H1 (cell line): ENCODE measurements around the gene PDE4B. TPM values are rescaled to one million over a fixed set of nuclear protein-coding genes. Genes with fewer than 3 reads are reported as not detected.

Experiments
- CTCF ChIA-PET: fragments of 300-600 bp; sonication (Branson Sonifier 250); formaldehyde crosslinking; loops from one replicate; lab custom pipeline; 2021; ENCODE audit not compliant: partially characterized antibody; lab: Charles Lee
- POLR2A ChIA-PET: fragments of 300-600 bp; sonication (Branson Sonifier 250); formaldehyde crosslinking; loops from one replicate; lab custom pipeline; 2021; ENCODE audit warnings: inconsistent platforms; ENCODE audit not compliant: partially characterized antibody; lab: Charles Lee
- DNase-seq, 2 experiments: peaks; one replicate each; pipeline versions ENCODE4 v3.0.0 to v3.0.0-alpha.2; 2010 to 2022; ENCODE audit warnings: low spot score in 2 of 2, low read depth in 1 of 2, mixed read lengths in 1 of 2
- FAIRE-seq: peaks from 2 replicates; lab custom pipeline; 2011; peaks lifted over from hg19 to GRCh38; lab: Jason Lieb, UNC
- H2AFZ ChIP-seq: 2 replicates; pipeline ENCODE4 v1.8.1; 2012; ENCODE audit warnings: low read length, inconsistent platforms
- H2AK5ac ChIP-seq: 2 replicates; pipeline ENCODE4 v1.6.1; 2013; ENCODE audit warnings: low read depth, low read length
- H2BK120ac ChIP-seq: replicated peaks from 2 replicates; pipeline ENCODE3; 2013; ENCODE audit warnings: low read depth, low read length, inconsistent platforms
- H2BK12ac ChIP-seq: 2 replicates; pipeline ENCODE4 v1.6.1; 2013; ENCODE audit warnings: low read depth, low read length
- H2BK15ac ChIP-seq: 2 replicates; pipeline ENCODE4 v1.6.1; 2013; ENCODE audit warnings: low read length
- H2BK20ac ChIP-seq: 2 replicates; pipeline ENCODE4 v1.6.1; 2013; ENCODE audit warnings: low read length
- H2BK5ac ChIP-seq: 2 replicates; pipeline ENCODE4 v1.6.1; 2013; ENCODE audit warnings: low read depth, low read length
- H3K14ac ChIP-seq: 2 replicates; pipeline ENCODE4 v1.6.1; 2013; ENCODE audit warnings: inconsistent platforms; ENCODE audit not compliant: insufficient read length
- H3K18ac ChIP-seq: 2 replicates; pipeline ENCODE4 v1.6.1; 2013; ENCODE audit warnings: low read length; ENCODE audit errors: extremely low read depth
- H3K23ac ChIP-seq: 2 replicates; pipeline ENCODE4 v1.6.1; 2013; ENCODE audit warnings: inconsistent platforms; ENCODE audit not compliant: insufficient read length
- H3K23me2 ChIP-seq: 2 replicates; pipeline ENCODE4 v1.6.1; 2013; ENCODE audit warnings: low read depth, low read length
- H3K27ac ChIP-seq: 2 replicates; pipeline ENCODE4 v1.6.1; 2011; ENCODE audit warnings: low read depth, low read length, inconsistent platforms
- H3K27me3 ChIP-seq, 4 experiments: replicated peaks in 1 of 4; 1 replicate in 1 of 4; 2 replicates in 3 of 4; pipeline versions ENCODE4 v1.6.1 to v1.8.1; 2011 to 2013; ENCODE audit warnings: low read length in 3 of 4, mild to moderate bottlenecking in 3 of 4, inconsistent platforms in 2 of 4, mixed read lengths in 2 of 4, moderate library complexity in 1 of 4; ENCODE audit not compliant: control insufficient read depth in 3 of 4, insufficient read depth in 3 of 4; ENCODE audit errors: extremely low read depth in 1 of 4
- H3K36me3 ChIP-seq, 4 experiments: 2 replicates each; pipeline versions ENCODE4 v1.6.1 to v1.8.1; 2011 to 2013; ENCODE audit warnings: mild to moderate bottlenecking in 4 of 4, low read length in 3 of 4, moderate library complexity in 2 of 4, control low read depth in 1 of 4, inconsistent platforms in 1 of 4; ENCODE audit not compliant: insufficient read depth in 4 of 4, control insufficient read depth in 2 of 4
- H3K4ac ChIP-seq: replicated peaks from 2 replicates; pipeline ENCODE3; 2013; ENCODE audit warnings: low read length, low read depth, mixed read lengths, inconsistent platforms; ENCODE audit not compliant: insufficient read length
- H3K4me1 ChIP-seq, 4 experiments: replicated peaks in 1 of 4; 1 replicate in 1 of 4; 2 replicates in 3 of 4; pipeline versions ENCODE4 v1.6.1 to v1.8.1; 2011 to 2013; ENCODE audit warnings: low read length in 3 of 4, inconsistent platforms in 2 of 4, mixed read lengths in 1 of 4; ENCODE audit not compliant: insufficient read depth in 4 of 4, control insufficient read depth in 3 of 4
- H3K4me2 ChIP-seq, 2 experiments: 2 replicates each; pipeline versions ENCODE4 v1.6.1 to v1.8.1; 2011 to 2013; ENCODE audit warnings: low read depth in 2 of 2, low read length in 2 of 2, control low read depth in 1 of 2, inconsistent platforms in 1 of 2, mild to moderate bottlenecking in 1 of 2; ENCODE audit not compliant: insufficient read depth in 1 of 2
- H3K4me3 ChIP-seq, 4 experiments: fragments of 200-600, 300-600 bp in 1 of 4; sonication (generic), shearing (Covaris generic), sonication (Bioruptor Twin) in 1 of 4; 2 replicates each; pipeline versions ENCODE4 v1.5.1 to v1.8.1; 2011 to 2016; ENCODE audit warnings: low read length in 4 of 4, low read depth in 3 of 4, control low read depth in 2 of 4, inconsistent platforms in 2 of 4, mild to moderate bottlenecking in 2 of 4, mixed read lengths in 1 of 4, moderate library complexity in 1 of 4; ENCODE audit not compliant: insufficient read depth in 2 of 4; ENCODE audit errors: extremely low read depth in 1 of 4
- H3K56ac ChIP-seq: replicated peaks from 2 replicates; pipeline ENCODE3; 2013; ENCODE audit warnings: low read depth, mild to moderate bottlenecking, mixed read lengths, low read length, inconsistent platforms; ENCODE audit not compliant: insufficient read length
- H3K79me1 ChIP-seq: 2 replicates; pipeline ENCODE4 v1.6.1; 2013; ENCODE audit warnings: low read depth, low read length, control low read depth
- H3K79me2 ChIP-seq, 2 experiments: 2 replicates each; pipeline versions ENCODE4 v1.6.1 to v1.8.1; 2012 to 2013; ENCODE audit warnings: low read length in 2 of 2, mild to moderate bottlenecking in 2 of 2, inconsistent platforms in 1 of 2; ENCODE audit not compliant: insufficient read depth in 2 of 2, control insufficient read depth in 1 of 2
- H3K9ac ChIP-seq, 4 experiments: replicated peaks in 1 of 4; 1 replicate in 1 of 4; 2 replicates in 3 of 4; pipeline versions ENCODE4 v1.6.1 to v1.8.1; 2011 to 2013; ENCODE audit warnings: low read depth in 3 of 4, low read length in 3 of 4, control low read depth in 2 of 4, mild to moderate bottlenecking in 2 of 4, moderate library complexity in 2 of 4, inconsistent platforms in 1 of 4; ENCODE audit errors: extremely low read depth in 1 of 4
- H3K9me3 ChIP-seq, 2 experiments: 2 replicates each; pipeline versions ENCODE4 v1.6.1 to v1.8.1; 2012 to 2013; ENCODE audit warnings: mild to moderate bottlenecking in 2 of 2, moderate library complexity in 2 of 2, control low read depth in 1 of 2, inconsistent platforms in 1 of 2, low read depth in 1 of 2, low read length in 1 of 2, mixed read lengths in 1 of 2; ENCODE audit not compliant: insufficient read depth in 2 of 2
- H4K20me1 ChIP-seq, 2 experiments: replicated peaks in 1 of 2; 2 replicates each; pipeline versions ENCODE3 to v1.8.1; 2011 to 2013; ENCODE audit warnings: inconsistent platforms in 2 of 2, low read length in 2 of 2, mild to moderate bottlenecking in 1 of 2; ENCODE audit not compliant: insufficient read depth in 2 of 2, control insufficient read depth in 1 of 2
- H4K5ac ChIP-seq: 2 replicates; pipeline ENCODE4 v1.6.1; 2013; ENCODE audit warnings: low read length, low read depth, mixed read lengths, inconsistent platforms; ENCODE audit not compliant: insufficient read length
- H4K8ac ChIP-seq: 2 replicates; pipeline ENCODE4 v1.8.0; 2013; ENCODE audit warnings: mild to moderate bottlenecking, moderate library complexity, low read length, inconsistent platforms; ENCODE audit not compliant: insufficient read depth; ENCODE audit errors: extremely low read depth
- H4K91ac ChIP-seq: replicated peaks from 2 replicates; pipeline ENCODE3; 2013; ENCODE audit warnings: low read length, mixed read lengths, inconsistent platforms; ENCODE audit not compliant: insufficient read length
- CHD2 ChIP-seq: IDR thresholded peaks from 2 replicates; pipeline ENCODE4 v1.6.1; 2012; ENCODE audit warnings: low read length, improper control_type of control experiment
- GTF2F1 ChIP-seq: IDR thresholded peaks from 2 replicates; pipeline ENCODE4 v1.6.1; 2012; ENCODE audit warnings: low read depth, low read length, improper control_type of control experiment, borderline replicate concordance
- HDAC2 ChIP-seq, 2 experiments: fragments of 300-600 bp in 1 of 2; sonication (generic) in 1 of 2; IDR thresholded peaks; 2 replicates each; pipeline ENCODE4 v1.6.1; 2011 to 2012; ENCODE audit warnings: low read depth in 2 of 2, low read length in 2 of 2, mild to moderate bottlenecking in 2 of 2, moderate library complexity in 2 of 2, borderline replicate concordance in 1 of 2, inconsistent platforms in 1 of 2
- TBP ChIP-seq: IDR thresholded peaks from 2 replicates; pipeline ENCODE4 v1.6.1; 2011; ENCODE audit warnings: low read depth, low read length, improper control_type of control experiment
- WGBS, 2 experiments: shearing (Covaris generic) in 1 of 2; methylation state at CpG; one replicate each; pipeline versions ENCODE4 v1.1.6 to v1.1.7; 2013 to 2015; ENCODE audit warnings: low lambda C conversion rate in 2 of 2, mixed read lengths in 2 of 2, inconsistent platforms in 1 of 2, low coverage in 1 of 2, missing lambda C conversion rate in 1 of 2; ENCODE audit not compliant: insufficient replicate concordance in 2 of 2, insufficient coverage in 1 of 2, insufficient read length in 1 of 2; ENCODE audit errors: extremely low coverage in 1 of 2, missing lambda C conversion rate in 1 of 2; 5-methylcytosine and 5-hydroxymethylcytosine counted together
- polyA plus RNA-seq, 7 experiments: library from polyadenylated mRNA; depleted of rRNA in 3 of 7; stranded (reverse) in 5 of 7; unstranded in 2 of 7; fragments of >200 nt in 5 of 7; fragments of 200-250 nt in 2 of 7; gene quantifications; 1 replicate in 5 of 7; 2 replicates in 1 of 7; 4 replicates in 1 of 7; pipeline versions ENCODE4 v1.2.1 to v1.2.3, GENCODE V29; 2011 to 2013; ENCODE audit warnings: missing spikeins in 2 of 7, mixed read lengths in 2 of 7
- total RNA-seq: library from RNA; stranded (reverse); fragmentation: NEBNext Ultra II Directional; extraction: Animal tissue kit (Norgen Biotek cat#: 25700); gene quantifications from 2 replicates; pipeline ENCODE4 v1.2.1, GENCODE V29; 2021

PDE4B gene
- total and polyA plus RNA-seq, 2 of the 8 experiments (the other 6 are each of a cell fraction or from before 2014, with no cell fraction given), result 5.0 to 15.1 TPM

DNA sequence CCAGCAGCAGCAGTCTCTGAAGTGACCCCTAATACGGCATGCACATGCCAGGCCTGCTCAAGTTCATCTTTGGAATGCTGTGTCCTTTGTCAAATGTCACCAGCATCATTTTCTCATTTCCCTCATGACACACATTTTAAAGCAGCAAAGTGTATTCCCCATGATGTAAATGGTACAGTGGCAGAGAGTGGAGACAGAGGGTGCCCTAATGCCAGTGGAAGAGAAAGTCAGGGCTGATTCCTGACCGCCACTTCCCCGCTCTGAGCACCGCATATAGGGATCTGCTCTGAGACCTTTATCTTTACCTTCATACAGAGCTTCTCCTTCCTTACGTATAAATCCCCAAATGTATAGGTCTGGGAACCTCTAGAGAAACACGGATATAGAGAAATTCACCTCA is 518.9 kb downstream of the PDE4B start:
- Histone ChIP-seq H2BK5ac (no peak overlapping the region), H3K56ac (no peak overlapping the region), H4K91ac (no peak overlapping the region), H2BK120ac (no peak overlapping the region), H3K79me2 (no peaks in the 10 kb centered on the region), H2AK5ac (no peak overlapping the region), H3K79me1 (no peaks in the 10 kb centered on the region), H3K23me2 (no peaks in the 10 kb centered on the region), H3K9me3 (no peaks in the 10 kb centered on the region), H2BK12ac (no peak overlapping the region), H3K14ac (no peak overlapping the region), H4K5ac (no peak overlapping the region), H3K18ac (no peak overlapping the region), H4K20me1 (no peaks in the 10 kb centered on the region), H2AFZ (no peak overlapping the region), H3K4me2 (no peak overlapping the region), H3K9ac (no peak overlapping the region), H3K23ac (no peak overlapping the region), H2BK20ac (no peak overlapping the region), H3K27ac (no peak overlapping the region), H3K4ac (no peak overlapping the region), H3K27me3 (no peaks in the 10 kb centered on the region), H3K36me3 (no peaks in the 10 kb centered on the region), H4K8ac (no peak overlapping the region), H3K4me3 (no peak overlapping the region), H3K4me1 (no peaks in the 10 kb centered on the region), H2BK15ac (no peak overlapping the region)
- CTCF ChIA-PET, result interaction anchor here (1.0 kb wide), 1 partner anchor 135 kb away, joined by 3 read pairs; no protein-coding TSS in a partner anchor
- 91% methylated on average over 6 of the region's 6 CpGs; no CpG with 5 or more reads in 1 of the 2 experiments for WGBS, 2 experiments
- DNase-seq (no peak), FAIRE-seq (no peak)
- POLR2A ChIA-PET, result no interaction called here
- TF ChIP-seq CHD2 (no peak), GTF2F1 (no peak), HDAC2 (IDR thresholded peaks at IDR 0.05; ENCODE audit: borderline replicate concordance in 1 of 2, low read depth in 2 of 2, low read length in 2 of 2) (no peak), TBP (no peak)
